ENCODE data around the gene OSBP.
"Not testable (repeated sequence)": the region's sequence is repeated elsewhere in the genome, so short reads cannot be mapped to it uniquely, and the experiment has no call there.

The OSBP gene

GRCh38 chr11:59615637-59616395 lies at the start of gene OSBP:
TSS of gene OSBP (minus strand) at chr11:59615774. CDS start at chr11:59615664, 110 bp downstream.
- DNase-seq (ENCODE audit: low read depth in 2 of 2), result peak; percentile 100

GRCh38 chr11:59660621-59661020 lies 45.0 kb upstream of the OSBP start:
- DNase-seq (ENCODE audit: low read depth in 2 of 2), result no peak

- no peak for DNase-seq (ENCODE audit: low read depth in 2 of 2)
Observed at GRCh38 chr11:59659981-59660380, 44.4 kb upstream of the OSBP start.

GRCh38 chr11:59658036-59658435 lies 42.5 kb upstream of the OSBP start:
- no peak for DNase-seq (ENCODE audit: low read depth in 2 of 2)

GRCh38 chr11:59654893-59655292 lies 39.3 kb upstream of the OSBP start:
- no peak for DNase-seq (ENCODE audit: low read depth in 2 of 2)

GRCh38 chr11:59647245-59647980 lies 31.8 kb upstream of the OSBP start:
- no peak for DNase-seq (ENCODE audit: low read depth in 2 of 2)

- no peak for DNase-seq (ENCODE audit: low read depth in 2 of 2)
Observed at GRCh38 chr11:59644528-59644927, 29.0 kb upstream of the OSBP start.

- DNase-seq (ENCODE audit: low read depth in 2 of 2), result no peak
Observed at GRCh38 chr11:59643390-59643789, 27.8 kb upstream of the OSBP start.

- no peak for DNase-seq (ENCODE audit: low read depth in 2 of 2)
Observed at GRCh38 chr11:59641156-59641555, 25.6 kb upstream of the OSBP start.

GRCh38 chr11:59630493-59630892 lies 14.9 kb upstream of the OSBP start:
- no peak for DNase-seq (ENCODE audit: low read depth in 2 of 2)

- no peak for DNase-seq (ENCODE audit: low read depth in 2 of 2)
Observed at GRCh38 chr11:59629996-59630395, 14.4 kb upstream of the OSBP start.

- not testable (repeated sequence) for DNase-seq (ENCODE audit: low read depth in 2 of 2)
Observed at GRCh38 chr11:59626969-59627368, 11.4 kb upstream of the OSBP start.

GRCh38 chr11:59625703-59626102 lies 10.1 kb upstream of the OSBP start:
- DNase-seq (ENCODE audit: low read depth in 2 of 2), result no peak

- no peak for DNase-seq (ENCODE audit: low read depth in 2 of 2)
Observed at GRCh38 chr11:59617876-59618275, 2.3 kb upstream of the OSBP start.

GRCh38 chr11:59616396-59616982 lies 915 bp upstream of the OSBP start:
- no peak for DNase-seq (ENCODE audit: low read depth in 2 of 2)

GRCh38 chr11:59615120-59615636 lies 396 bp downstream of the OSBP start:
- no peak for DNase-seq (ENCODE audit: low read depth in 2 of 2)

GRCh38 chr11:59614277-59615119 lies 1.1 kb downstream of the OSBP start:
- DNase-seq (ENCODE audit: low read depth in 2 of 2), result no peak

GRCh38 chr11:59611570-59612565 lies 3.7 kb downstream of the OSBP start:
- no peak for DNase-seq (ENCODE audit: low read depth in 2 of 2)

- DNase-seq (ENCODE audit: low read depth in 2 of 2), result no peak
Observed at GRCh38 chr11:59610289-59610688, 5.3 kb downstream of the OSBP start.

- no peak for DNase-seq (ENCODE audit: low read depth in 2 of 2)
Observed at GRCh38 chr11:59607703-59608454, 7.7 kb downstream of the OSBP start.

Measured in fibroblast of skin of left quadriceps (primary cell).